Measurements from ENCODE around the gene ZNF324B.
"Not testable (repeated sequence)": the region's sequence is repeated elsewhere in the genome, so short reads cannot be mapped to it uniquely, and the experiment has no call there.

ZNF324B gene

DNA sequence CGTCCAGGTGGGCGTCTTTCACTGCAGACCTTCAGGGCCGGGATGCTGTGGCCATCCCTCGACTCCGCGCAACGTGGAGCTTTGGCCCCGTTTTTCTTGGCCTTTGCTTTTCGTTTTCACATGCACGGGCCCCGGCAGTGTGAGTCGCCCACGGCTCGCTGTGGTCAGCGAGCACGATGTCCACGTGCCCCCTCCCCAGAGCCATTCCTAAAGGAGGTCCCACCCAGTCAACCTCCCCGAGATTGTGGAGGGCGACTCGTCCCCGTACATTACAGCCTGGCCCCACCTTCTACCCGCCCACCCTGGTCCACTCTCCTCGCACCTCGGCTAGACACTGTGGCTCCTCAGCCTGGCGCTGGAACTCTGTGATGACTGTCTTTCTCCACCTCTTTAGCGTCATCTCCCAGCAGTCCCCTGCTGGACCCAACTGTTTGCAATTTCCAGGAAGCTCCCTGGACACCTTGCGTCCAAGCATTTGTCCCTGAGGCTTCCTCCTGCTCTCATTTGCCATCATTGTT lies 25.1 kb downstream of the ZNF324B start:
- in situ Hi-C loops (cut with HindIII; ENCODE audit: low pct_ligation_motif_present, low pct_unique_long_range_greater_than_20kb, low sequenced_read_pairs): no loop called here
- no peak for DNase-seq

DNA sequence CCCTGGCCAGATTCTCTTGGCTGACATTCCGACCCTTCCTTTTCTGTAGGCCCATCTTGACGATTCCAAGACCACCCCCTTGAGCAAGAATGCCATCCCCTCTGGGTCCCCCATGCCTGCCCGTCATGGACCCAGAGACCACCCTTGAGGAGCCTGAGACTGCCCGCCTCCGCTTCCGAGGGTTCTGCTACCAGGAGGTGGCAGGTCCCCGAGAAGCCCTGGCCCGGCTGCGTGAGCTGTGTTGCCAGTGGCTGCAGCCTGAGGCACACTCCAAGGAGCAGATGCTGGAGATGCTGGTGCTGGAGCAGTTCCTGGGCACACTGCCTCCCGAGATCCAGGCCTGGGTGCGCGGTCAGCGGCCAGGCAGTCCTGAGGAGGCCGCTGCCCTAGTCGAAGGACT lies 25.7 kb downstream of the ZNF324B start:
- in situ Hi-C loops (cut with HindIII; ENCODE audit: low pct_ligation_motif_present, low pct_unique_long_range_greater_than_20kb, low sequenced_read_pairs): no loop called here
- no peak for DNase-seq

DNA sequence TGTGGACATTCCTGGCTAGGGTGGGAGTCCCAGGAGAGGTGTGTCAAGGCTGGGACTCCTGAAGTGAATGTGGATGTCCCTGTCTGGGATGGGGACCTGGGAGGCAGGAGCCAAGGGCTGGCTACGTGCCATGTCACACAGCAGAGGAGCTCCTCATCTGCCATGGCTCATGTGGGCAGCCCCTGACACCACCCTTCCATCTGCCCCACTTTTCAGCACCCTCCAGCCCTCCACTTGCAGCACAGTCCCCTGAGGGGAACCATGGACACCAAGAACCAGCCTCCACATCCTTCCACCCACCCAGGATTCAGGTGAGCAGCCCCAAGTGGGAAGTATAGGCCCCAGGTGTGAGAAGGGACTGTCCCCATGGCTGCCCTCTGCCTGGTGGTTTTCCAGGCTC lies 26.4 kb downstream of the ZNF324B start:
- no peak for DNase-seq
- in situ Hi-C loops (cut with HindIII; ENCODE audit: low pct_ligation_motif_present, low pct_unique_long_range_greater_than_20kb, low sequenced_read_pairs): no loop called here

DNA sequence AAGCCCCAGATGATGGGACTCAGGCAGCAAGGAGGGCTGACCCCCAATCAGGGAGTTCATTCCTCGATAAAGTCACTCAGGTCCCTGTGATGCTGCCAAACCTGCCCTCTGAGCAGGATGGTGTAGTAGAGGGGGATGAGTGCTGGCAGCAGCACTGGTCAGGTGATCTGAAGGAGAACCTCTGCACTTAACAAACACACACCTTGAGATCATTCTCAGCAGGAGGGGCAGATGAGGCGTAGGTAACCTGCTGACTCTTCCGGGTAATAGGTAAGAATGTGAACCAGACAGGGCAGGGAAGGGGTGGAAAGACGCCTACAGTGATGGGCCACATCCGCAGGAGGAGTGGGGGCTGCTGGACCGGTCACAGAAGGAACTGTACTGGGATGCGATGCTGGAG lies 27.9 kb downstream of the ZNF324B start:
- in situ Hi-C loops (cut with HindIII; ENCODE audit: low pct_ligation_motif_present, low pct_unique_long_range_greater_than_20kb, low sequenced_read_pairs): no loop called here
- no peak for DNase-seq

DNA sequence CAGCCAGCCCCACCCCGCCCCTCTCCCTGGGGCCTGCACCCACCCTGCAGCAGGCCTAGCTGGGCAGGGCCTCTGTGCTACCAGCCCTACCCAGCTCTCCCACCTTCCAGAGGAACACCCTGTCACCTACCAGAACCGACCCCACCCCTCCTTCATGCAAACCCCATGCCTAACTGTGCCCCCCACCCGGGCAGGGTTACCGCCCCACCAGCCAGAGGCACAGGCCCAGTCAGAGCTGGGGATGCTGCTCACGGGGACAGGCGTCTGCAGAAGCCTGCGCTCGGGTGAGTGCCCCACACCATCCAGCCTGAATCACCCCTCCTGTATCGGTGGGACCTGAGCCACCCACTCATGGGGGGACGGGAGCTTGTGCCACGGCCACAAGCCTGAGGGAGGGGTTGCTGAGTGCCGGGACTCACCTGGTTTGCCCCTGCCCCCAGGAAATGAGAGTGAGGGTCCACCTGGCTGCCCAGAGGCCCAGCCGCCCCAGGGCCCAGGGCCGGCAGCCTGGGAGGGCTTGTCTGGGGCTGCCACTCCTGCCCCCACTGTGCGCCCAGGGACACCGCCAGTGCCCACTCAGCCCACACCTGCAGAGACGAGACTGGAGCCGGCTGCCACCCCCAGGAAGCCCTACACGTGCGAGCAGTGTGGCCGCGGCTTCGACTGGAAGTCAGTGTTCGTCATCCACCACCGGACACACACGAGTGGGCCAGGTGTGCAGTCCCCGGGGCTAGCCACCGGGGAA lies 28.5 kb downstream of the ZNF324B start:
- in situ Hi-C loops (cut with HindIII; ENCODE audit: low pct_ligation_motif_present, low pct_unique_long_range_greater_than_20kb, low sequenced_read_pairs): no loop called here

DNA sequence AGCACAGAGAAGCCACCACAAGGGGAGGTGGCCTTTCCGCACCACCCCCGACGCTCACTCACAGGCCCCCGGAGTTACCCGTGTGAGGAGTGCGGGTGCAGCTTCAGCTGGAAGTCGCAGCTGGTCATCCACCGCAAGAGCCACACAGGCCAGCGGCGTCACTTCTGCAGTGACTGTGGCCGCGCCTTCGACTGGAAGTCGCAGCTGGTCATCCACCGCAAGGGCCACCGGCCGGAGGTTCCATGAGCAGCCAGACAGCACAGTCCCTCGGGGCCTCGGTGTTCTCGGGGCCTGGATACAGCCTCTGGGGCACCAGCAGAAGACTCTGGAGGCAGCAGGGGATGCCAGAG lies 29.0 kb downstream of the ZNF324B start:
- no peak for DNase-seq
- in situ Hi-C loops (cut with HindIII; ENCODE audit: low pct_ligation_motif_present, low pct_unique_long_range_greater_than_20kb, low sequenced_read_pairs): no loop called here

More for the DNA sequence above, 28.5 kb downstream of the ZNF324B start:
- DNase-seq: no peak

DNA sequence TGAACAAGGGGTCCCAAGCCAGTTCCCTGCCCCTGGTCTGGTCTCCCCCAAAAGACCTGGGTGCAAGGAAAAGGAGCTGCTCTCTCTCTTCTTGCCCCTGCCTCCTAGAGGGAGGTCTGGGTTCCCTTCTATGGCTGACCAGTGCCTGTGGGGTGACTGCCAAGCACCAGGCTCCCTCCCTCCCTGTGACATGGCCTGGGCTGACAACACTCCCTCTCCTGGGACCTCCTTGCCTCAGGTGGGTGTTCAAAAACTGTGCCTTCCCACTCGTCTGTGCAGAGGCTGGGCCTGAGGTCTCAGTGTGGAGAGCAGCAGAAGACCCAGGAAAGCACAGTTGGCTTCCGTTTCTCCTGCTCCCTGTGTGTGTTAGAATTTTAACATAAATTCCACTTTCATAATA lies 29.4 kb downstream of the ZNF324B start:
- in situ Hi-C loops (cut with HindIII; ENCODE audit: low pct_ligation_motif_present, low pct_unique_long_range_greater_than_20kb, low sequenced_read_pairs): no loop called here
- DNase-seq: no peak

DNA sequence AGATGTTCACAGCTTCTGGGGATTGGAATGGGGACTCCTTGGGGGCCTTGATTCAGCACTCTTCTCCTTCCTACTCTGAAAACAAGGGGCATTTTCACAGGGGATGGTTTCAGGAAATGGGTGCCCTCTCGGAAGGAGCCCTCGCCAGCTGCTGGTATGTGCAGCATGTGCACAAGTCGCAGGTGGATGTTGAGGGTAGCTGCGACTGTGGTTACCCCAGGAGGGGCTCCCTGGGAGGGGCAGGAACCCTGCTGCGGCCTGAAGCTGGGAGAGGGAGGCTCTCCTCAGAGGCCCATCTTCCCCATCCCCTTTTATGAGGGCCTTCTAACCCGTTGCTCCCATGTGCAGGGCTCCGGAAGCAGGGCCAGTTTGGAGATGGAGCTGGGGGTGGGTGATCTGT lies 30.9 kb downstream of the ZNF324B start:
- no peak for DNase-seq
- in situ Hi-C loops (cut with HindIII; ENCODE audit: low pct_ligation_motif_present, low pct_unique_long_range_greater_than_20kb, low sequenced_read_pairs): no loop called here

DNA sequence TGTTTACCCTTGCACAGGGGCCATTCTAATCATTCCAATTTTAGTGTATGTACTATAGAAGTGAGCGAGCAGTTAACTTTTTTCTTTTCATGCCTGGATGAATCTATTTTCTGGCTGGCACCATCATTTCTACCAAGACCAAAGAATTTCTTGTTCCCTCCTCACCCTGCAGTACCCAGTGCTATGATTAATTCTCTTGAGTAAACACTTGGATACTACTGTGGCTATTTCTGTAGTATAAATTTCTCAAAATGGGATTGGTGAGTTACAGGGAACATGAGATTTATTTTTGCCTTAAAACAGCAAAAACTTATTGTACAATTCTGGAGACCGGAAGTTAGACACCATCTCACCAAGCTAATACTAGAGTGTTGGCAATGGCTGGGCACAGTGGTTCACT lies 32.4 kb downstream of the ZNF324B start:
- in situ Hi-C loops (cut with HindIII; ENCODE audit: low pct_ligation_motif_present, low pct_unique_long_range_greater_than_20kb, low sequenced_read_pairs): no loop called here
- no peak for DNase-seq

DNA sequence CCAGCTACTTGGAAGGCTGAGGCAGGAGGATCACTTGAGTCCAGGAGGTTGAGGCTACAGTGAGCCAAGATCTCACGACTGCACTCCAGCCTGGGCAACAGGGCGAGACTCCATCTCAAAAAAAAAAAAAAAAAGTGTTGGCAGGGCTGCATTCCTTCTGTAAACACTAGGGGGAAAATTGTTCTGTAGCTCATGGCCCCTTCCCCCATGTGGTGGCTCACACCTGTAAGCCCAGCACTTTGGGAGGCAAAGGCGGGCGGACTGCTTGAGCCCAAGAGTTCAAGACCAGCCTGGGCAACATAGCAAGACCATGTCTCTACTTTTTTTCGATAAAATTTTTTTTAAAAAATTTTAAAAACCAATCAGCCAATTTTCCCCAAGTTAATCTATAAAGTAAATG lies 32.9 kb downstream of the ZNF324B start:
- in situ Hi-C loops (cut with HindIII; ENCODE audit: low pct_ligation_motif_present, low pct_unique_long_range_greater_than_20kb, low sequenced_read_pairs): not testable (repeated sequence)
- DNase-seq: peak; percentile 10

DNA sequence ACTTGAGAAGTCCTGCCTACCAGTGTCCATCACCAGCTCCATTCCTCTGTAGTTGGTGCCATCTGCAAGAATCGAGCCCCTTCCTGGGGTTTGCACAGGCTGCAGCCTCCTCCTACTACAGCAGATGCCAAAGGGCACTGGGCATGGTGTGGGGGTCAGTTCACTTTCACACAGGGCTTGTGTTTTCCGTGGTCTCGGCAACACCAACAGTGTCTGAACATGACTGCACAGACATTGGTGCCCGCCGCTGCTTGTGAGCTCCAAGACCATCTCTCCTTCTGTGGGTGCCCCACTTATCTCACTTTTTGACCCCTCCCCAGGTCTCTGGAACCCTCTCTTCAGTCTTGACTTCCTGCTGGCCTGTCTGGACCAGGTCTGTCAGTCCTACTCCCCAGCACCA lies 40.0 kb downstream of the ZNF324B start:
- no peak for DNase-seq
- in situ Hi-C loops (cut with HindIII; ENCODE audit: low pct_ligation_motif_present, low pct_unique_long_range_greater_than_20kb, low sequenced_read_pairs): no loop called here

DNA sequence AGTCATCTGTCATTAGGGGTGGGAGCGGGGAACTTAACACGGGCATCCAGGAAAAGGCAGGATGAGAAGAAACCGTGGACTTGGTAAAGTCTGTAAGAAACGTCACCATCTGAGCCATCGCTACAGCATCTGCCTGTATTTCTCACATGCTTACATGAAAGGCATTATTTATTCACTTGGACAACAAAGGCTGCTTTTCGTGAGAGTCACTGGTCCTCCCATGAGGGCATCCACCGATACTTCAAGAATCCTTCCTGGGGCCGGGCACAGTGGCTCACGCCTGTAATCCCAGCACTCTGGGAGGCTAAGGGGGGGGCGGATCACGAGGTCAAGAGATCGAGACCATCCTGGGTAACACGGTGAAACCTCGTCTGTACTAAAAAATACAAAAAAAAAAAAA lies 40.8 kb downstream of the ZNF324B start:
- DNase-seq: no peak
- in situ Hi-C loops (cut with HindIII; ENCODE audit: low pct_ligation_motif_present, low pct_unique_long_range_greater_than_20kb, low sequenced_read_pairs): no loop called here

DNA sequence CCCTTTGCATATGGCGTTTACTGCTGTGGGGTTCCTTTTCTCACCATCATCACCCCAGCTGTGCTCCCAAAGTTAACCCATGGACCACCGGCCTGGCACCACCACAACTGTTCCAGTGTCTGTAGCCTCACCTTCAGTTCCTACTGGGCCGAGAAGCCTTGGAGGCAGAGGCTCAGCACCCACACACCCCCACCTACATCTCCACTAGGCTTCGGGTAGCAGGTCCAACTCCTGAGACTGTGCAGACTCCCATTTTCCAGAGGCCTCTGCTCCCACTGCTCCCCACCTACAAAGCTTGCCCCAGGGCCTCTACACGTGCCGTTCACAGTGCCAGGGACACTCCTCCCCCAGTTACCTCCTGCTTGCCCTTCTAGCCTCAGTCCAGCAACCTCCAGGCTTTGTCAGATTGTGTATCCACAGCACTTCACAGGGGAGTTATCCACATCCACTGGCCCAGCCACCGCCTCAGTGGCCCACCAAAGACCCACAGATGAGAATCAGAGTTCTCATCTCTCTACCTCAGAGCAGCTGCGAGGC lies 46.3 kb downstream of the ZNF324B start:
- in situ Hi-C loops (cut with HindIII; ENCODE audit: low pct_ligation_motif_present, low pct_unique_long_range_greater_than_20kb, low sequenced_read_pairs): no loop called here
- DNase-seq: no peak

DNA sequence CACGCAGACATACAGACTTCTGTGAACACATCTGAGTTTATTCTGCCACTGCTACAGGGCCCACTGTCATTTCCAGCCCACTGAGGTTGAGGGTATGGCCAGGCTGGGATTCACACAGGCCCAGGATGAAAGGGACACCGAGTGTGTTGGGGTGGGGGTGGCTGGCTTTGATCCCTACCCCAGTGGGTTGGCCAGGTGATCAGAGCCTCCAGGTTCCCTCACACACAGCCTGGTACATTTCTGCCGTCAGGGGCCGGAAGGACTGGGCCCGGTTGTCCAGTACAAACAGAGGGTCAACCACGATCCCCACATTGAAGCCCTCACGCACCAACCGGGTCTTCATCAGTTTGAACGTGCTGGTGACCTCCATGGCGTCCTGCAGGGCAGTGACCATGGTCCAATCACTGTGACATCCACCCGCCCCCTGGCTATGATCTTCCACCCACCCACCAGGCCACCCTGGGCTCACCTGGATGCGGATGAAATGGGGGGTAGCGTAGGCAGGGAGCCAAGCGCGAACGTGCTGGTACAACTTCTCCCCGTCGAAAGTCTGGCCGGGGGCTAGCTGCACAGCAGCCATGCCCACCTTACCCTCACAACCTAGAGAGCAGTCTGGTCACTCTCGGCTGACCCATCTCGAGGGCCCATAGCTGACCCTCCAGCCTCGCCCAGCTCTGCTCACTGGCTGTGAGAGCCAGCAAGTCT lies 47.0 kb downstream of the ZNF324B start:
- no peak for DNase-seq
- in situ Hi-C loops (cut with HindIII; ENCODE audit: low pct_ligation_motif_present, low pct_unique_long_range_greater_than_20kb, low sequenced_read_pairs): no loop called here

DNA sequence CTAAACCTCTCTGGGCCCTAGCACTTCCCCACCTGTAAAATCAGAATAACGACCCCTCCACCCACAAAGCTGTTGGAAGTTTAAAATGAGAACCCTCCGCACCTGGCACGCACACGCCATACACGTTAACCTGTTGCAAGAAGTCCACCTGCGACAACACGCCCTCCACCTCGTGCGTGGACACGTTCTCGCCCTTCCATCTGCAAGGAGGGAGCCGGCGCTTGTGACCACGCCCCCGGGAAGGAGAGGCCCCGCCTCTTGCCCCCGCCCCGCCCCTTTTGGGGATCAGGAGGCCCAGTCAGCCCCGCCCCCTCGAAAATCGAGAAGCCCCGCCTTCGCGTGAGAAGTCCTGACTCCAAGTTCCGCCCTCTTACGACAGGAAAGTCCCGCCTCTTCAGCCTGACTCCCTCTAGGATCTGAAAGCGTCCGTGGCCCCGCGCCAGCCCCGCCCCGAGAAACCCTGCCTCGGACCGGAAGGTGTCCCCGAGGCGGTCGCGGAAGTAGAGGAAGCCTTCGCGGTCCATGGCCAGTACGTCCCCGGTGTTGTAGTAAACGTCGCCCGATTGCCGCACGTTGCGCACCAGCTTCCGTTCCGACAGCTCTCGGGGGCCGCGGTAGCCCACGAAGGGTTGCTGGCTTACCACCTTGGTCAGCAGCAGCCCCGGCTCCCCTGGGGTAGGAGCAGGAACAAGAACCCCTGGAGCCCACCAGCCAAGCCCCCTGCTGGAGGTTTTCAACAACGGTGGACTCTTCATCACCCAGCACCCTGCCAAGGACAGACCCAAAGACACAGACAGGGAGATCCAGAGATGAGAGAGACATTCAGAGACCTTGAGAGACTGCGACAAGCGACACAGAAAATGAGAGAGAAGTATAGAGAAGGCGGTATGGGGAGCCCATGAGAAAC lies 47.9 kb downstream of the ZNF324B start:
- DNase-seq: peak; percentile 97
- in situ Hi-C loops (cut with HindIII; ENCODE audit: low pct_ligation_motif_present, low pct_unique_long_range_greater_than_20kb, low sequenced_read_pairs): no loop called here

DNA sequence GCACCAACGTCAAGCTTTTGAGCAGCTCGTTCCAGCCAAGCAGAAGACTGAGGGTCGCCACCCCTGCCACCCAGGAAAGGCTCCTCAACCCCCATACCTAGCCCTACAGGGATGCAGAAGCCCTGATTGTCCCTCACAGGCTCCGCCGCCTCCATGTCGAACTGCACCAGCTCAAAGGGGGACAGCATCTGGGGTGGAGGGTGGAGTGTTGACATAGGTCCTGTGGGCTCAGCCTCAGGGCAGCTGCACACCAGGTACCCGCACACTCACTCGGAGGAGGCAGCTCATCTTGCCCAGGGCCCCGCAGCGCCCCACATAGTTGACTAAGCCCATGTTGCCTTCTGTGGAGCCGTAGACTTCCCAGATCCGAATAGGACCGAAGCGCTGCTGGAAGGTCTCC lies 48.8 kb downstream of the ZNF324B start:
- in situ Hi-C loops (cut with HindIII; ENCODE audit: low pct_ligation_motif_present, low pct_unique_long_range_greater_than_20kb, low sequenced_read_pairs): no loop called here
- DNase-seq: no peak
